ENCODE data around the gene PDLIM4.

The PDLIM4 gene

GRCh38 chr5:132253452-132254320 lies 3.8 kb upstream of the PDLIM4 start:
- Histone ChIP-seq H3K27me3 (ENCODE audit: control insufficient read depth, insufficient read depth, low read length) (peaks cover 24% of the 10 kb centered on the region), H3K27ac (ENCODE audit: low read depth, low read length) (no peak overlapping the region), H3K9me3 (ENCODE audit: control insufficient read depth, insufficient read depth, low read length) (no peaks in the 10 kb centered on the region), H3K36me3 (ENCODE audit: control insufficient read depth, insufficient read depth, low read length) (no peaks in the 10 kb centered on the region), H3K9ac (ENCODE audit: low read depth, low read length) (no peak overlapping the region), H3K4me3 (ENCODE audit: low read depth, low read length) (no peak overlapping the region), H3K4me1 (ENCODE audit: control insufficient read depth, insufficient read depth, low read length) (peaks cover 16% of the 10 kb centered on the region)

- peaks cover 16% of the 10 kb centered on the region for H3K4me1 ChIP-seq (ENCODE audit: control insufficient read depth, insufficient read depth, low read length)
- peaks cover 24% of the 10 kb centered on the region for H3K27me3 ChIP-seq (ENCODE audit: control insufficient read depth, insufficient read depth, low read length)
- H3K27ac ChIP-seq (ENCODE audit: low read depth, low read length) = no peak overlapping the region
- H3K9me3 ChIP-seq (ENCODE audit: control insufficient read depth, insufficient read depth, low read length) = no peaks in the 10 kb centered on the region
- no peaks in the 10 kb centered on the region for H3K36me3 ChIP-seq (ENCODE audit: control insufficient read depth, insufficient read depth, low read length)
- no peak overlapping the region for H3K9ac ChIP-seq (ENCODE audit: low read depth, low read length)
- H3K4me3 ChIP-seq (ENCODE audit: low read depth, low read length) = no peak overlapping the region
Measured at GRCh38 chr5:132254321-132254977, 3.0 kb upstream of the PDLIM4 start.

DNA sequence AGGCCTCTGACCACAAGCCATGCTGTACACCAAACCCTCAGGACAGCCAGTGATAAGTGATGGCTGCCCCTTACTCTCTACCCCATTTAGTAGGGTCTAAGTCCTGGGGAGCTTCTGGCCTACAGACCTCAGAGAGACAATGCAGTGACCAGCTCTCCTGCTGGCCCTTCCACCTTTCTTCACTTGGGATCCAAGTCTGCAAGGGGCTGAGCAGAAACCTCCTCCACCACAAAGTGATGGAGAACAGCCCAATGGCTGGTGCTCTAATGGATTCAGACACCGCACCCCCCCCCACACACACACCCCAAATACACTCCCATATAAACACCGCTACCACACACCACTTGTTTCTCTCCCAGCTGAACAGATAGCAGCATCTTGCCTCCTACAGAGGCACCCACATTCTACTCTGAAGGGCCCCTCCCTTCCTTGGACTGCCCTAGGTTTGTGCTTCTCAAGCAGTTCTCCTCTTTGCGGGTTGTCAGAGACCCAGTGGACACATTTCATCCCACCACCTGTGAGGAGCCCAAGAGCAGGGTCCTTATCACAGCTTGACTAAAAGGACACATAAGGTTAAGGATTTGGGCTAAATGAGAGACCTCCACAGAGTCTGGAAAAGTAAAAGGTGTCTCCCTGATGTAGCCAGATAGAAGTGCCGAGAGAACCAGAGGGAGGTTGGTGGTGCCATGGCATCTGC lies 1.3 kb upstream of the PDLIM4 start:
- H3K9me3 ChIP-seq (ENCODE audit: control insufficient read depth, insufficient read depth, low read length) = no peaks in the 10 kb centered on the region
- no peak overlapping the region for H3K4me3 ChIP-seq (ENCODE audit: low read depth, low read length)
- peaks cover 24% of the 10 kb centered on the region for H3K27me3 ChIP-seq (ENCODE audit: control insufficient read depth, insufficient read depth, low read length)
- H3K27ac ChIP-seq (ENCODE audit: low read depth, low read length) = no peak overlapping the region
- peaks cover 16% of the 10 kb centered on the region for H3K4me1 ChIP-seq (ENCODE audit: control insufficient read depth, insufficient read depth, low read length)
- no peak overlapping the region for H3K9ac ChIP-seq (ENCODE audit: low read depth, low read length)
- no peaks in the 10 kb centered on the region for H3K36me3 ChIP-seq (ENCODE audit: control insufficient read depth, insufficient read depth, low read length)

- Histone ChIP-seq H3K9ac (ENCODE audit: low read depth, low read length) (0 out of 2 replicates have a peak overlapping the region, but pooled peaks have one; percentile 3), H3K36me3 (ENCODE audit: control insufficient read depth, insufficient read depth, low read length) (no peaks in the 10 kb centered on the region), H3K4me3 (ENCODE audit: low read depth, low read length) (peak overlapping the region; percentile 64), H3K27me3 (ENCODE audit: control insufficient read depth, insufficient read depth, low read length) (peaks cover 24% of the 10 kb centered on the region), H3K27ac (ENCODE audit: low read depth, low read length) (no peak overlapping the region), H3K9me3 (ENCODE audit: control insufficient read depth, insufficient read depth, low read length) (no peaks in the 10 kb centered on the region), H3K4me1 (ENCODE audit: control insufficient read depth, insufficient read depth, low read length) (peaks cover 16% of the 10 kb centered on the region)
Measured at GRCh38 chr5:132256783-132257130, 739 bp upstream of the PDLIM4 start.

DNA sequence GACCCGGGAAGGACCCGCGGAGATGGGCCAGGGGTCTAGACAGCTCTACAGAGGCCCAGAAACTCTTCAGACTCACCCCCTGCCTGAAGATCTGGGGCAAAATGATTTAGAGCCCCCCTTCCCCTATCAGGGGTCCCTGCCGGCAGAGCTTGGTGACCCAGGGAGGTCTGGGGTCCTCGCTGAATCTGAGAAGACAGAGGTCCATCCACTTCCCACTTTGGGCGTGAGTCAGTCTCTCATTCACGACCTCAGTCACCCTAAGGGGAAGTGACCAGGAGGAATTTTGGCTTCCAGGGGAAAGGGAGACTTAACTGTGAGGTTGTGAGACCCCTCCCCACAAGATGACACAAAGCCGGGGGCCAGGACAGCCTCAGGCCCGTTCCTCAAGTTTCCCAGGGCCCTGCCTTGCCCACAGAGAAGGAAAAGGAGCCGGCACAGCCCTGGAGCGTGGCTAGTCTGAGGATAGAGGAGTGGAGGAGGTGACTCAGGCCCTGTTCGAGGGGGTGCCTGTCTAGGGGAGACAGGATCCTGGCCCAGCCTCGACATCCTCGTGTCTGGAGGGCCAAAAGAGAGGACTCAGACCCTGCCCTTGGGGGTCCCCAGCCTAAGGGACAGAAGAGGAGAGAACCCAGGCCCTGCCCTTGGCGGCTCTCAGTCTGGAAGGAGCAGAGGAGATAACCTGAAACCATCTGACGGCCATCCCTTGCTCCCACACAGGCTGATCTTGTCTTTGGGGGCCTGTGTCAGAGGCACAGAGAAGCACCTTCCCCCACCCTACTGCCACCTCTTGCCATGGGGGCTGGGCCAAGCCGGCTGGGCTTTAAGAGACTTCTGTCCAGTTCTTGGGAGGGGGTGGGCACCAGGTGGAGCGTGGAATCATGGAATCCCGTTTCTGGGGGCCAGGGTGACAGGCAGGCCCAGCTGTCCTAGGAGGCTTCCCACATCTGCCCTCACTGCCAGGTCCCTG lies 889 bp downstream of the PDLIM4 start:
- H3K9ac ChIP-seq (ENCODE audit: low read depth, low read length) = no peak overlapping the region
- peak overlapping the region; percentile 65 for H3K4me3 ChIP-seq (ENCODE audit: low read depth, low read length)
- peaks cover 24% of the 10 kb centered on the region for H3K27me3 ChIP-seq (ENCODE audit: control insufficient read depth, insufficient read depth, low read length)
- H3K9me3 ChIP-seq (ENCODE audit: control insufficient read depth, insufficient read depth, low read length) = no peaks in the 10 kb centered on the region
- H3K4me1 ChIP-seq (ENCODE audit: control insufficient read depth, insufficient read depth, low read length) = peaks cover 16% of the 10 kb centered on the region
- H3K36me3 ChIP-seq (ENCODE audit: control insufficient read depth, insufficient read depth, low read length) = no peaks in the 10 kb centered on the region; the same call in 1 of the 2 replicates
- H3K27ac ChIP-seq (ENCODE audit: low read depth, low read length) = no peak overlapping the region

DNA sequence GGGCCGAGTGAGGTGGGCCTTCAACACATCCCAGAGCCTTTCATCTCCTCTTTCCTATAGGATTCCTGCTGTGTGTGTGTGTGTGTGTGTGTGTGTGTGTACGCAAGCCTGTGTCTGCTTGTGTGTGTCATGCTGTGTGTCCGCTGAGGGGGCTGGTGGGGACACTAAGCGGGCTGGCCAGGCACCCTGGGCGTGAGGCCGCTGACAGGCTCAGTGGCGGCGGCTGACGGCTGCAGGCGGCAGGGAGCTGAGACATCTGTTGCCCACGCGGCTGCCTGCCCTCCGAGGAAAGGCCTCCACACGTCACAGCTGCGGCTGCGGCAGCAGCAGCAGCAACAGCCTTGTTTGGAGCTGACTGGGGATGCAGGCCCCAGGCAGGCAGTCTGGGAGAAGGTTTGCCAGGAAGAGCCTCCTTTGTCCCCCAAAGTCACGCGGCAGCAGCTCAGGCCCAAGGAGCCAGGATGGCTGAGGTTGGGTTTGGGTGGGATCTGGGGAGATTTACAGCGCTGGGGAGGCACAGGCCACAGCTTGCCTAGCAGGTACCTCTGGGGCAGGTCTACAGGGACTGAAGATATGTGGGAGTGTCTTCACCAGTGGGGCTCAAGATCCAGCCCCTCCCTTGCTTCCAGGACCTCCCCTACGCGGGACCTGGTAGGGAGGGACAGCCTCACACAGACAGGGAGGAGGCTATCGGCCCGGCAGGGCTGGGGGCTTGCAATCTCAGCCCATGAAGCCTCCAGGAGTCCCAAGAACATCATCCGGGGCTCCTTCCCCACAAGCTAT lies 1.8 kb downstream of the PDLIM4 start:
- Histone ChIP-seq H3K27ac (ENCODE audit: low read depth, low read length) (no peak overlapping the region), H3K9me3 (ENCODE audit: control insufficient read depth, insufficient read depth, low read length) (no peaks in the 10 kb centered on the region), H3K36me3 (ENCODE audit: control insufficient read depth, insufficient read depth, low read length) (no peaks in the 10 kb centered on the region; the same call in 1 of the 2 replicates), H3K4me1 (ENCODE audit: control insufficient read depth, insufficient read depth, low read length) (peaks cover 16% of the 10 kb centered on the region), H3K9ac (ENCODE audit: low read depth, low read length) (no peak overlapping the region), H3K4me3 (ENCODE audit: low read depth, low read length) (no peak overlapping the region), H3K27me3 (ENCODE audit: control insufficient read depth, insufficient read depth, low read length) (peaks cover 24% of the 10 kb centered on the region)

- H3K9ac ChIP-seq (ENCODE audit: low read depth, low read length) = no peak overlapping the region
- peaks cover 24% of the 10 kb centered on the region for H3K27me3 ChIP-seq (ENCODE audit: control insufficient read depth, insufficient read depth, low read length)
- H3K27ac ChIP-seq (ENCODE audit: low read depth, low read length) = no peak overlapping the region
- no peaks in the 10 kb centered on the region; the same call in 1 of the 2 replicates for H3K36me3 ChIP-seq (ENCODE audit: control insufficient read depth, insufficient read depth, low read length)
- no peaks in the 10 kb centered on the region for H3K9me3 ChIP-seq (ENCODE audit: control insufficient read depth, insufficient read depth, low read length)
- H3K4me1 ChIP-seq (ENCODE audit: control insufficient read depth, insufficient read depth, low read length) = peaks cover 16% of the 10 kb centered on the region
- no peak overlapping the region for H3K4me3 ChIP-seq (ENCODE audit: low read depth, low read length)
Measured at GRCh38 chr5:132260051-132260450, 2.6 kb downstream of the PDLIM4 start.

DNA sequence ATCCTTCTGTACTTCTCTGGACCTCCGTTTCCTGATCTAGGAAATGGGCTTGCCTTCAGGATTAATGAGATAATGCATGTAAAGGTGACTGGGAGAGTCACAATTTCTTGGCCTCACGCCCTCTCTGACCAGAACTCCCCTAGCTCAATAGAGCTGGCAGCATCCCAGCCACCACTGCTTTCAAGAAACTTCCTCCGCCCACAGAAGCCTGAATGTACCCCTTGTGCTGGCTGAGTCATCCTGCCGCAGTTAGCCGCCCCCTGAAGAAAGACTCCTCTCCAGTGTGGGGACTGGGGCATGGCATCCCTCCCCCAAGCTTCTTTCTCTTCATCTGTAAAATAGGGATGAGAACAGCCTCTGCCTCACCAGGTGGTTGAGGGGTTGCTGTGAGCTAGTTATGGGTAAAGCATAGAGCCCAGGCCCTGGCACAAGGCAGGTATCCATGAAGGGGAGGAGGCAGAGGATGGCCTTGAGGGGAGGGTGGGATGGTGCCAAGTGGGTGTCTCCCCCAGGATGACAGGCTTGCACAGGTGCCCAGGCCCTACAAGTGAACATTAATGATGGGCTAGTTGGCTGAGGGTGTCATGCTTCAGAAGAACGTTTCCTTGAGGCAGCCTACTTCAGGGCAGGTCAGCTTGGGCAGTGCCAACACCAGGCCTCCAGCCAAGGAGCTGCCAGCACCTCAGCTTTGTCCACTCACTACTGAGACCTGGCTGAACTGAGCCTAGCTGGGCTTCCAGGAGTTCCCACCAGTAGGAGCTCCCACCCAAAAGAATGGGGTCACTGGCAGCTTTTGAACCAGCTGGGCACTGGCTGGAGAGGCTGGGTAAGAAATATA lies 3.4 kb downstream of the PDLIM4 start:
- H3K36me3 ChIP-seq (ENCODE audit: control insufficient read depth, insufficient read depth, low read length) = no peaks in the 10 kb centered on the region; the same call in 1 of the 2 replicates
- H3K4me1 ChIP-seq (ENCODE audit: control insufficient read depth, insufficient read depth, low read length) = peaks cover 16% of the 10 kb centered on the region
- no peak overlapping the region for H3K27ac ChIP-seq (ENCODE audit: low read depth, low read length)
- H3K27me3 ChIP-seq (ENCODE audit: control insufficient read depth, insufficient read depth, low read length) = peaks cover 22% of the 10 kb centered on the region
- H3K4me3 ChIP-seq (ENCODE audit: low read depth, low read length) = no peak overlapping the region
- no peak overlapping the region for H3K9ac ChIP-seq (ENCODE audit: low read depth, low read length)
- H3K9me3 ChIP-seq (ENCODE audit: control insufficient read depth, insufficient read depth, low read length) = no peaks in the 10 kb centered on the region

All from HUES48 (cell line).